MM.1S (cell line): ENCODE results near the gene HOMER1.

Source experiments
- EZH2 ChIP-seq: fragments of 300-600 bp; sonication (generic); optimal IDR thresholded peaks from 2 replicates; pipeline ENCODE3; 2017; ENCODE audit warnings: low read depth, mild to moderate bottlenecking, antibody characterized with exemption, low read length, mixed read lengths
- TF ChIP-seq, protein P1 (sequence below): fragments of 300-600 bp; sonication (generic); IDR thresholded peaks from 2 replicates; pipeline ENCODE4 v1.5.1; 2016; ENCODE audit warnings: antibody characterized with exemption, low read length, mixed read lengths

DNA sequence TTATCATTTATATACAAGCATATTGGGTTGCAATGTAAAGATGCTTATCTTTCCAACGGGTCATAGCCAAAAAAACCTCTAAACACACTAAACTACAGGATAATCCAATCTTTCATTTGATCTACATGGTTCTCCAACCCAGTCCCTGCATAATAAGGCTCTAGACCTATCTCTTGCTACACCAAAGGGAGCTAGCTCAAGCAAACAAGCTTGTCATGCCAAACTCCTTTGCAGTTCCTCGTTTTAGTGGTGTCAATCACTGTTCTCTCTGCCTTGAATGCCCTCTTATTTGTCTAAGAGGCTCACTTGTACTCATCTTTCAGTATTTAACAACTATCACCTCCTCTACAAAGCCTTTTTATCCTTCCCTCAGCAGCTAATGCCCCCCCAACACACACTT, 5.6 kb downstream of the HOMER1 start:
- TF ChIP-seq, protein P1, sequence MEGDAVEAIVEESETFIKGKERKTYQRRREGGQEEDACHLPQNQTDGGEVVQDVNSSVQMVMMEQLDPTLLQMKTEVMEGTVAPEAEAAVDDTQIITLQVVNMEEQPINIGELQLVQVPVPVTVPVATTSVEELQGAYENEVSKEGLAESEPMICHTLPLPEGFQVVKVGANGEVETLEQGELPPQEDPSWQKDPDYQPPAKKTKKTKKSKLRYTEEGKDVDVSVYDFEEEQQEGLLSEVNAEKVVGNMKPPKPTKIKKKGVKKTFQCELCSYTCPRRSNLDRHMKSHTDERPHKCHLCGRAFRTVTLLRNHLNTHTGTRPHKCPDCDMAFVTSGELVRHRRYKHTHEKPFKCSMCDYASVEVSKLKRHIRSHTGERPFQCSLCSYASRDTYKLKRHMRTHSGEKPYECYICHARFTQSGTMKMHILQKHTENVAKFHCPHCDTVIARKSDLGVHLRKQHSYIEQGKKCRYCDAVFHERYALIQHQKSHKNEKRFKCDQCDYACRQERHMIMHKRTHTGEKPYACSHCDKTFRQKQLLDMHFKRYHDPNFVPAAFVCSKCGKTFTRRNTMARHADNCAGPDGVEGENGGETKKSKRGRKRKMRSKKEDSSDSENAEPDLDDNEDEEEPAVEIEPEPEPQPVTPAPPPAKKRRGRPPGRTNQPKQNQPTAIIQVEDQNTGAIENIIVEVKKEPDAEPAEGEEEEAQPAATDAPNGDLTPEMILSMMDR, result no peak
- TF ChIP-seq EZH2, result no peak
